Coronary artery (tissue), 2 donors: ENCODE measurements around the gene ARL16.

Experiments
- DNase-seq: peaks from one replicate; pipeline ENCODE4 v3.0.0-alpha.2; 2017; ENCODE audit warnings: low spot score
- H3K27ac ChIP-seq, 2 donors: fragments of 200-600 bp; sonication (generic); one replicate each; pipeline ENCODE4 v1.5.1; 2016 to 2019
- H3K4me3 ChIP-seq: fragments of 200-600 bp; sonication (generic); 2 replicates; pipeline ENCODE4 v1.5.1; 2016; ENCODE audit warnings: mild to moderate bottlenecking, moderate library complexity
- TF ChIP-seq, protein P1 (sequence below): fragments of 200-600 bp; sonication (generic); IDR thresholded peaks from one replicate; pipeline ENCODE4 v1.5.1; 2019; ENCODE audit warnings: antibody characterized with exemption

Gene ARL16

DNA sequence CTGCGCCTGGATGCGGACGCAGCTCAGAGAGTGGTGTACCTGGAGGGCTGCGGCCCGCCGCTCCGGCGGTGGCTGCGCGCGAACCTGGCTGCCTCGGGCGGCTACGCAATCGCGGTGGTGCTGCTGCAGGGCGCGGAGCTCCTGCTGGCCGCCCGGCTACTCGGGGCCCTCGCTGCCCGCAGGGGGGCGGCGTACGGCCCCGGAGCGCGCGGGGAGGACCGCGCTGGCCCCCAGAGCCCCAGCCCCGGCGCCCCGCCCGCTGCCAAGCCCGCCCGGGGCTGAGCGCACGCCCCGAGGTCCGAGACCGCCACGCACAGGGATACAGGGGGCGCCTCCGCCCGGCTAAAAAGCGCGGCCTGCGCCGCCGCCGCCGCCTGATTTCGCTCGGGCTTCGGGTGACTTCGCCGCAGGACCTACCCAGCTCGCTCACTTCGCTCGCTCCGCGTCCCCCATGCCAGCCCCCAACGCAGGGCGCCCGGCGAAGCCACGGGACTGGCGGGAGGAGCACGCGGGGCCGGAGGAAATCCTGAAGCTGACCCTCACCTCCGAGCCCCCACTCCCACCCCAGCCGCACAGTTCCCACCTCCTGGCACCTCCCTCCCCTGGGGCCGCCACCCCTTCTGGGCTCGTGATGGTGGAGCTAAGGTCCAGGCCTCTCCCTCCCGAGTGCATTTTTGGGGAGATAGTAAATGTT is 35.4 kb downstream of the ARL16 start:
- H3K4me3 ChIP-seq = no peak overlapping the region
- no peak for DNase-seq
- no peak overlapping the region for H3K27ac ChIP-seq
- TF ChIP-seq, protein P1, sequence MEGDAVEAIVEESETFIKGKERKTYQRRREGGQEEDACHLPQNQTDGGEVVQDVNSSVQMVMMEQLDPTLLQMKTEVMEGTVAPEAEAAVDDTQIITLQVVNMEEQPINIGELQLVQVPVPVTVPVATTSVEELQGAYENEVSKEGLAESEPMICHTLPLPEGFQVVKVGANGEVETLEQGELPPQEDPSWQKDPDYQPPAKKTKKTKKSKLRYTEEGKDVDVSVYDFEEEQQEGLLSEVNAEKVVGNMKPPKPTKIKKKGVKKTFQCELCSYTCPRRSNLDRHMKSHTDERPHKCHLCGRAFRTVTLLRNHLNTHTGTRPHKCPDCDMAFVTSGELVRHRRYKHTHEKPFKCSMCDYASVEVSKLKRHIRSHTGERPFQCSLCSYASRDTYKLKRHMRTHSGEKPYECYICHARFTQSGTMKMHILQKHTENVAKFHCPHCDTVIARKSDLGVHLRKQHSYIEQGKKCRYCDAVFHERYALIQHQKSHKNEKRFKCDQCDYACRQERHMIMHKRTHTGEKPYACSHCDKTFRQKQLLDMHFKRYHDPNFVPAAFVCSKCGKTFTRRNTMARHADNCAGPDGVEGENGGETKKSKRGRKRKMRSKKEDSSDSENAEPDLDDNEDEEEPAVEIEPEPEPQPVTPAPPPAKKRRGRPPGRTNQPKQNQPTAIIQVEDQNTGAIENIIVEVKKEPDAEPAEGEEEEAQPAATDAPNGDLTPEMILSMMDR = no peak

DNA sequence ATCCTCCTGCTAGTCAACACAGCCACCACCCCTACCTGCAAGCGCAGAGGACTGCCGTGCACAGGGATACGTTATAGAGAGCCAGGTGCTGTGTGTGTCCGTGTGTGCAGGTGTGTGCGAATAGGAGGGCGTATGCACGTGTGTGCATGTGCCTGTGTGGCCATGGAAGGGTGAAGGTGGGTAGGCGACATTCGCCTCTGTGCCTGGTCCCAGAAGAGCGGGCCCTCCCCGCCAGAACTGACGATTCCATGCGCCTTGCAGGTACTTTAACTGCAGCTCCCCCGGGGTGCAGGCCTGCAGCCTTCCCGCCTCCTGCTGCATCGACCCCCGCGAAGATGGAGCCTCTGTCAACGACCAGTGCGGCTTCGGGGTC is 36.0 kb downstream of the ARL16 start:
- TF ChIP-seq, protein P1 = no peak
- Histone ChIP-seq H3K27ac (no peak overlapping the region), H3K4me3 (no peak overlapping the region)
- no peak for DNase-seq

GRCh38 chr17:81646869-81647600 is 36.6 kb downstream of the ARL16 start:
- TF ChIP-seq, protein P1 = no peak
- no peak overlapping the region for H3K27ac ChIP-seq
- no peak for DNase-seq
- no peak overlapping the region for H3K4me3 ChIP-seq

DNA sequence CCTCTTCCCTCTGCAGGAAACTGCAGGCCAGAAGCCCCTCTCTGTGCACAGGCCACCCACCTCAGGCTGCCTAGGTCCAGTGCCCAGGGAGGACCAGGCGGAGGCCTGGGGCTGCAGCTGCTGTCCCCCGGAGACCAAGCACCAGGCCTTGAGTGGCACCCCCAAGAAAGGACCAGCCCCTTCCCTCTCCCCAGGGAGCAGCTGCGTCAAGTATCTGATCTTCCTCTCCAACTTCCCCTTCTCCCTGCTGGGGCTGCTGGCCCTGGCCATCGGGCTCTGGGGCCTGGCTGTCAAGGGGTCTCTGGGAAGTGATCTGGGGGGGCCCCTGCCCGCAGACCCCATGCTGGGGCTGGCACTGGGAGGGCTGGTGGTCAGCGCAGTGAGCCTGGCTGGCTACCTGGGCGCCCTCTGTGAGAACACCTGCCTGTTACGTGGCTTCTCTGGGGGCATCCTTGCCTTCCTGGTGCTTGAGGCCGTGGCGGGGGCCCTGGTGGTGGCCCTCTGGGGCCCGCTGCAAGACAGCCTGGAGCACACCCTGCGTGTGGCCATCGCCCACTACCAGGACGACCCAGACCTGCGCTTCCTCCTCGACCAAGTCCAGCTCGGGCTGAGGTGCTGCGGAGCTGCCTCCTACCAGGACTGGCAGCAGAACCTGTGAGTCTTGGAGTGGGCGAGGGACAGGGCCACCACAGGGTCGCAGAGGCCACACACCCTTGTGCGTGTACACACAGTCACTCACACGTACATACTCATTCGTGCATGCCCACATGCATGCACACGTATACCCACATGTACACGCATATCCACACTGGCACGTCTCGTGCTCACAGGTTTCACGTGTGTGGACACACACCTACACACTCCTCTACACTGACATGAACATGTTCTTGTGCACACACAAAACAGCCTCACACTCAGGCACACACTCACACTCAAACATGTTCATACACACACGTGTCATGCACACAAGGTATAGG is 38.3 kb downstream of the ARL16 start:
- H3K27ac ChIP-seq = no peak overlapping the region
- TF ChIP-seq, protein P1 = no peak
- H3K4me3 ChIP-seq = no peak overlapping the region
- no peak for DNase-seq

- TF ChIP-seq, protein P1 = no peak
- no peak overlapping the region for H3K27ac ChIP-seq
- H3K4me3 ChIP-seq = no peak overlapping the region
- DNase-seq = no peak
These were observed 39.1 kb downstream of the ARL16 start for GRCh38 chr17:81644496-81644895.

DNA sequence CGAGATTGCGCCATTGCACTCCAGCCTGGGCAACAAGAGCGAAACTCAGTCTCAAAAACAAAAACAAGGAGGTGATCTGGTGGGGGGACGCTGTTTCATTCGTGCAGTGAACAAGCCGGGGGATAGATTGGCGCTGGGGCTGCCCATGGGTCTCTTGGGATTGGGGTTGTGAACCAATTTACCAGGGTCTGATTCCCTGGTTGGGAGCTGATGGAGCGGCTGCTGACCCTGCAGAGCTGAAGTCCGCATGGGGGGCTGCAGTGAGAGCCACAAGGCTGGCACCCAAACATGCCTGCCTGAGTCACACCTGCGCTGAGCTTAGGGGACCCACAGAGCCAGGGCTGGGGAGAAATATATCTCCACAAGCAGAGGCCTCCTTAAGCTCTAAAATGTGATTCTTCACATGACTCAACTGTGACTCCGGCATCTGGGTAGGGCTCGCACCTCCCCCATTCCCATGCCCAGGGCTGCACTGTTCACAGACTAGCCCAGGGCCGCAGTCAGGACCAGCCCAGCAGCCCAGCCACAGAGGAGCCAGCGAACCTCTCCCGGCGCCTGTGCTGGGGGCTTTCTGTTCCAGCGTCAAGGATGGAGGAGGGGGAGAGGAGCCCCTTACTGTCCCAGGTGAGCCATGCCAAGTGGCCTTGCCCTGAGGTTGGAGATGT is 41.6 kb downstream of the ARL16 start:
- Histone ChIP-seq H3K27ac (no peak overlapping the region), H3K4me3 (no peak overlapping the region)
- TF ChIP-seq, protein P1 = no peak
- DNase-seq = no peak
